GM12878 (cell line): Measurements from ENCODE around the gene NUAK2.
"Not testable (repeated sequence)": the region's sequence is repeated elsewhere in the genome, so short reads cannot be mapped to it uniquely, and the experiment has no call there.

Experiments
- ATF7 ChIP-seq: fragments of 450-650 bp; IDR thresholded peaks from 2 replicates; pipeline ENCODE4 v1.6.1; 2016; ENCODE audit warnings: low read depth, mild to moderate bottlenecking
- CBFB ChIP-seq: IDR thresholded peaks from 2 replicates; pipeline ENCODE4 v1.6.1; 2016; ENCODE audit warnings: antibody characterized with exemption, low read depth
- ETV6 ChIP-seq, 2 experiments: fragments of 450-650 bp in 1 of 2; IDR thresholded peaks in 1 of 2; conservative IDR thresholded peaks in 1 of 2; 2 replicates each; pipeline ENCODE4 v1.6.1; 2014; ENCODE audit warnings: antibody characterized with exemption in 1 of 2, borderline replicate concordance in 1 of 2, low read depth in 1 of 2, mild to moderate bottlenecking in 1 of 2, moderate library complexity in 1 of 2
- EZH2 ChIP-seq: IDR thresholded peaks from 2 replicates; pipeline ENCODE4 v1.6.1; 2012; ENCODE audit warnings: low read depth, mild to moderate bottlenecking, control low read depth, inconsistent platforms, low read length, borderline replicate concordance; ENCODE audit not compliant: control insufficient read depth
- GABPA ChIP-seq: IDR thresholded peaks from 2 replicates; pipeline ENCODE4 v1.6.1; 2014; ENCODE audit warnings: antibody characterized with exemption, low read depth, mild to moderate bottlenecking, inconsistent platforms
- POLR2A ChIP-seq: IDR thresholded peaks from 2 replicates; pipeline ENCODE4 v1.6.1; 2011; ENCODE audit warnings: low read depth, mild to moderate bottlenecking, low read length
- RB1 ChIP-seq: fragments of 450-650 bp; formaldehyde crosslinking; IDR thresholded peaks from 2 replicates; pipeline ENCODE4 v1.6.1; 2017; ENCODE audit warnings: mild to moderate bottlenecking, borderline replicate concordance
- SP1 ChIP-seq: IDR thresholded peaks from one replicate; pipeline ENCODE4 v1.6.1; 2011; ENCODE audit warnings: low read depth, low read length
- ZNF217 ChIP-seq: fragments of 450-650 bp; IDR thresholded peaks from 2 replicates; pipeline ENCODE4 v1.6.1; 2017; ENCODE audit warnings: antibody characterized with exemption, mild to moderate bottlenecking
- TF ChIP-seq, protein P1 (sequence below), 3 experiments: IDR thresholded peaks in 2 of 3; conservative IDR thresholded peaks in 1 of 3; 2 replicates each; pipeline ENCODE4 v1.5.1; 2011; ENCODE audit warnings: low read depth in 3 of 3, low read length in 3 of 3, mild to moderate bottlenecking in 3 of 3, control low read depth in 2 of 3, moderate library complexity in 2 of 3, inconsistent platforms in 1 of 3, mixed read lengths in 1 of 3; ENCODE audit not compliant: control insufficient read depth in 2 of 3, insufficient read depth in 1 of 3; ENCODE audit errors: extremely low read depth in 1 of 3

DNA sequence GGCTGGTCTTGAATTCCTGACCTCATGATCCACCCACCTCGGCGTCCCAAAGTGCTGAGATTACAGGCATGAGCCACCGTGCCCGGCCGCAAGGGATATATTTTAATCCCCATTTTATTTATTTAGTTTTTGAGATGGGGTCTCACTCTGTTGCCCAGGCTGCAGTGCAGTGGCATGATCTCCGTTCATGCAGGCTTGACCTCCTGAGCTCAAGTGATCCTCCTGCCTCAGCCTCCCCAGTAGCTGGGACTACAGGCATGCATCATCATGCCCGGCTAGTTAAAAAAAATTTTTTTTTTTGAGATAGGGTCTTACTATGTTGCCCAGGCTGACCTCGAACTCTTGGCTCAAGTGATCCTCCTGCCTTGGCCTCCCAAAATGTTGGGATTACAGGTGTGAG lies 43.5 kb upstream of the NUAK2 start:
- not testable (repeated sequence) for TF ChIP-seq POLR2A; ETV6 (conservative IDR thresholded peaks at IDR 0.05 in 1 of 2, IDR thresholded peaks at IDR 0.05 in 1 of 2; ENCODE audit: borderline replicate concordance in 1 of 2, low read depth in 1 of 2); SP1; ZNF217; GABPA; RB1; ATF7; EZH2; CBFB
- TF ChIP-seq, protein P1, sequence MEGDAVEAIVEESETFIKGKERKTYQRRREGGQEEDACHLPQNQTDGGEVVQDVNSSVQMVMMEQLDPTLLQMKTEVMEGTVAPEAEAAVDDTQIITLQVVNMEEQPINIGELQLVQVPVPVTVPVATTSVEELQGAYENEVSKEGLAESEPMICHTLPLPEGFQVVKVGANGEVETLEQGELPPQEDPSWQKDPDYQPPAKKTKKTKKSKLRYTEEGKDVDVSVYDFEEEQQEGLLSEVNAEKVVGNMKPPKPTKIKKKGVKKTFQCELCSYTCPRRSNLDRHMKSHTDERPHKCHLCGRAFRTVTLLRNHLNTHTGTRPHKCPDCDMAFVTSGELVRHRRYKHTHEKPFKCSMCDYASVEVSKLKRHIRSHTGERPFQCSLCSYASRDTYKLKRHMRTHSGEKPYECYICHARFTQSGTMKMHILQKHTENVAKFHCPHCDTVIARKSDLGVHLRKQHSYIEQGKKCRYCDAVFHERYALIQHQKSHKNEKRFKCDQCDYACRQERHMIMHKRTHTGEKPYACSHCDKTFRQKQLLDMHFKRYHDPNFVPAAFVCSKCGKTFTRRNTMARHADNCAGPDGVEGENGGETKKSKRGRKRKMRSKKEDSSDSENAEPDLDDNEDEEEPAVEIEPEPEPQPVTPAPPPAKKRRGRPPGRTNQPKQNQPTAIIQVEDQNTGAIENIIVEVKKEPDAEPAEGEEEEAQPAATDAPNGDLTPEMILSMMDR (IDR thresholded peaks at IDR 0.05 in 2 of 3, conservative IDR thresholded peaks at IDR 0.05 in 1 of 3; ENCODE audit: control insufficient read depth in 2 of 3, extremely low read depth in 1 of 3, insufficient read depth in 1 of 3, low read depth in 3 of 3, low read length in 3 of 3) = not testable (repeated sequence)
